ENCODE results near the gene TMEM38B. TPM values are rescaled to one million over a fixed set of nuclear protein-coding genes. Genes with fewer than 3 reads are reported as not detected.

TMEM38B gene
- polyA plus RNA-seq, 1 donor from 2014 or later = 30.9 TPM

DNA sequence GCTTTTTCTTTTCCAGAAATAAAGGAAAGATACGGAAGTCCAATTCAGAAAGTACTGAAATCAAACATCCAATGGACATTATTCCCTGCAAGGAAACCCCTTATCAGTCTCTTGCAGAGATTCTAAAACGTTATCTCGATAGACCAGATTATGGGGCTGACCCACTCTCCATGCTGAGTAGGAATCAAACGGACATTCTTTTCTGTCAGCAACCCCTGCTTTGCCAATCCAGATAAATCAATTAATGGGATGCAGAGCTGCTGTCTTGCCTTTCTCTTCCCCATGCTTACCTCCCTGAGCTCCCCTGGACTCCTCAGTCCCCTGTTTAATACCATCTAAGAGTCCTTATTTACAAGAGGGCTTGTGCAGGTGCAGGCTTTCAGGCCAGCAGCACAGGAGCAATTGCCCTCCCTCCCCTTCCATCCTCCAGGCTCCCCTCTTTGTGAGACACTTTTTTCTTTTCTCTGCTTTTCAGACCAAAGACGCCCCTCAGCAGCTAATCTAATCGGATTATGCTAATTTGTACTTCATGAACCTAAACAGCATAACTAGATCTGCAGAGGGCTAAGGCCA is 17.9 kb upstream of the TMEM38B start:
- H3K79me2 ChIP-seq (replicated peaks; ENCODE audit: insufficient read depth, low read length) = no peaks in the 10 kb centered on the region
- H3K4me2 ChIP-seq (ENCODE audit: low read length) = no peak overlapping the region
- H3K4me3 ChIP-seq (ENCODE audit: low read length) = no peak overlapping the region
- H4K20me1 ChIP-seq (ENCODE audit: insufficient read depth) = no peaks in the 10 kb centered on the region
- H3K9me3 ChIP-seq (ENCODE audit: low read length) = no peaks in the 10 kb centered on the region
- H3F3A ChIP-seq (ENCODE audit: insufficient read depth, low read length, poor library complexity, severe bottlenecking) = no peaks in the 10 kb centered on the region
- TF ChIP-seq MXI1 (conservative IDR thresholded peaks at IDR 0.05; ENCODE audit: poor library complexity, severe bottlenecking) (no peak), EP300 (conservative IDR thresholded peaks at IDR 0.05; ENCODE audit: poor library complexity, severe bottlenecking) (no peak), EZH2 (IDR thresholded peaks at IDR 0.05; ENCODE audit: borderline replicate concordance, insufficient read depth, low read length, poor library complexity, severe bottlenecking) (no peak), POLR2AphosphoS5 (IDR thresholded peaks at IDR 0.05) (no peak), TAF1 (IDR thresholded peaks at IDR 0.05; ENCODE audit: low read depth) (no peak)
- TF ChIP-seq, protein P1, sequence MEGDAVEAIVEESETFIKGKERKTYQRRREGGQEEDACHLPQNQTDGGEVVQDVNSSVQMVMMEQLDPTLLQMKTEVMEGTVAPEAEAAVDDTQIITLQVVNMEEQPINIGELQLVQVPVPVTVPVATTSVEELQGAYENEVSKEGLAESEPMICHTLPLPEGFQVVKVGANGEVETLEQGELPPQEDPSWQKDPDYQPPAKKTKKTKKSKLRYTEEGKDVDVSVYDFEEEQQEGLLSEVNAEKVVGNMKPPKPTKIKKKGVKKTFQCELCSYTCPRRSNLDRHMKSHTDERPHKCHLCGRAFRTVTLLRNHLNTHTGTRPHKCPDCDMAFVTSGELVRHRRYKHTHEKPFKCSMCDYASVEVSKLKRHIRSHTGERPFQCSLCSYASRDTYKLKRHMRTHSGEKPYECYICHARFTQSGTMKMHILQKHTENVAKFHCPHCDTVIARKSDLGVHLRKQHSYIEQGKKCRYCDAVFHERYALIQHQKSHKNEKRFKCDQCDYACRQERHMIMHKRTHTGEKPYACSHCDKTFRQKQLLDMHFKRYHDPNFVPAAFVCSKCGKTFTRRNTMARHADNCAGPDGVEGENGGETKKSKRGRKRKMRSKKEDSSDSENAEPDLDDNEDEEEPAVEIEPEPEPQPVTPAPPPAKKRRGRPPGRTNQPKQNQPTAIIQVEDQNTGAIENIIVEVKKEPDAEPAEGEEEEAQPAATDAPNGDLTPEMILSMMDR (IDR thresholded peaks at IDR 0.05; ENCODE audit: poor library complexity, severe bottlenecking) = no peak
- peaks cover 72% of the 10 kb centered on the region for H3K27me3 ChIP-seq (ENCODE audit: insufficient read depth, low read depth, low read length)
- no peak overlapping the region for H2AFZ ChIP-seq (ENCODE audit: low read depth, low read length)
- no peaks in the 10 kb centered on the region for H3K36me3 ChIP-seq (ENCODE audit: insufficient read depth, low read length)
- no peaks in the 10 kb centered on the region for H3K9me2 ChIP-seq (ENCODE audit: insufficient read depth, low read length)
- no peak overlapping the region for H3K9ac ChIP-seq (ENCODE audit: low read length)
- H3K27ac ChIP-seq (ENCODE audit: low read length) = no peak overlapping the region

DNA sequence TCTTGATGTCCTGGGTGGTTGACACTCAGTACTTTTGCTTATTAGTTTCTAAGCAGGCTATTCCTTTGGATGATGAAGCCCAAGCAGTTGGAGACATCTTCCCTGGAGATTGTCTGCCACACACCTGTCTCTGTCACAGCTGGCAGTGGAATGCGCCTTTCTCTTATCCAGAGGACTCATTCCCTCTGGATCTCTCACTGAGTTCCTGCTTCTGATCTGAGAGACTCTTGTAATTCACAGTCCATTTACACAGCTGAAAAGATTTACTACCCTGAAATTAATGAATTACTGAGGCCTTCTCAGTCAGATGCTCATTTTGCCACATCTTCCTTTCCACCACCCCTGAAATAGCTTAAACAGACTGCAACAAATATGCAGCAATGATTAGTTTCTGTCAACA is 16.2 kb upstream of the TMEM38B start:
- Histone ChIP-seq H3K27ac (ENCODE audit: low read length) (no peak overlapping the region), H3K9me3 (ENCODE audit: low read length) (no peaks in the 10 kb centered on the region), H3K4me2 (ENCODE audit: low read length) (no peak overlapping the region), H3K9ac (ENCODE audit: low read length) (no peak overlapping the region), H3K27me3 (ENCODE audit: insufficient read depth, low read depth, low read length) (peaks cover 59% of the 10 kb centered on the region), H4K20me1 (ENCODE audit: insufficient read depth) (no peaks in the 10 kb centered on the region), H3K4me3 (ENCODE audit: low read length) (no peak overlapping the region), H3K9me2 (ENCODE audit: insufficient read depth, low read length) (no peaks in the 10 kb centered on the region), H3K36me3 (ENCODE audit: insufficient read depth, low read length) (no peaks in the 10 kb centered on the region), H3K79me2 (replicated peaks; ENCODE audit: insufficient read depth, low read length) (no peaks in the 10 kb centered on the region), H2AFZ (ENCODE audit: low read depth, low read length) (no peak overlapping the region), H3F3A (ENCODE audit: insufficient read depth, low read length, poor library complexity, severe bottlenecking) (no peaks in the 10 kb centered on the region)
- TF ChIP-seq EP300 (conservative IDR thresholded peaks at IDR 0.05; ENCODE audit: poor library complexity, severe bottlenecking) = no peak
- TF ChIP-seq POLR2AphosphoS5 (IDR thresholded peaks at IDR 0.05) = no peak
- no peak for TF ChIP-seq TAF1 (IDR thresholded peaks at IDR 0.05; ENCODE audit: low read depth)
- no peak for TF ChIP-seq RAD21 (conservative IDR thresholded peaks at IDR 0.05)
- TF ChIP-seq, protein P2, sequence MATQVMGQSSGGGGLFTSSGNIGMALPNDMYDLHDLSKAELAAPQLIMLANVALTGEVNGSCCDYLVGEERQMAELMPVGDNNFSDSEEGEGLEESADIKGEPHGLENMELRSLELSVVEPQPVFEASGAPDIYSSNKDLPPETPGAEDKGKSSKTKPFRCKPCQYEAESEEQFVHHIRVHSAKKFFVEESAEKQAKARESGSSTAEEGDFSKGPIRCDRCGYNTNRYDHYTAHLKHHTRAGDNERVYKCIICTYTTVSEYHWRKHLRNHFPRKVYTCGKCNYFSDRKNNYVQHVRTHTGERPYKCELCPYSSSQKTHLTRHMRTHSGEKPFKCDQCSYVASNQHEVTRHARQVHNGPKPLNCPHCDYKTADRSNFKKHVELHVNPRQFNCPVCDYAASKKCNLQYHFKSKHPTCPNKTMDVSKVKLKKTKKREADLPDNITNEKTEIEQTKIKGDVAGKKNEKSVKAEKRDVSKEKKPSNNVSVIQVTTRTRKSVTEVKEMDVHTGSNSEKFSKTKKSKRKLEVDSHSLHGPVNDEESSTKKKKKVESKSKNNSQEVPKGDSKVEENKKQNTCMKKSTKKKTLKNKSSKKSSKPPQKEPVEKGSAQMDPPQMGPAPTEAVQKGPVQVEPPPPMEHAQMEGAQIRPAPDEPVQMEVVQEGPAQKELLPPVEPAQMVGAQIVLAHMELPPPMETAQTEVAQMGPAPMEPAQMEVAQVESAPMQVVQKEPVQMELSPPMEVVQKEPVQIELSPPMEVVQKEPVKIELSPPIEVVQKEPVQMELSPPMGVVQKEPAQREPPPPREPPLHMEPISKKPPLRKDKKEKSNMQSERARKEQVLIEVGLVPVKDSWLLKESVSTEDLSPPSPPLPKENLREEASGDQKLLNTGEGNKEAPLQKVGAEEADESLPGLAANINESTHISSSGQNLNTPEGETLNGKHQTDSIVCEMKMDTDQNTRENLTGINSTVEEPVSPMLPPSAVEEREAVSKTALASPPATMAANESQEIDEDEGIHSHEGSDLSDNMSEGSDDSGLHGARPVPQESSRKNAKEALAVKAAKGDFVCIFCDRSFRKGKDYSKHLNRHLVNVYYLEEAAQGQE (IDR thresholded peaks at IDR 0.05; ENCODE audit: borderline replicate concordance) = no peak
- TF ChIP-seq EZH2 (IDR thresholded peaks at IDR 0.05; ENCODE audit: borderline replicate concordance, insufficient read depth, low read length, poor library complexity, severe bottlenecking) = no peak
- TF ChIP-seq, protein P1 (IDR thresholded peaks at IDR 0.05; ENCODE audit: poor library complexity, severe bottlenecking) = no peak
- TF ChIP-seq MXI1 (conservative IDR thresholded peaks at IDR 0.05; ENCODE audit: poor library complexity, severe bottlenecking) = no peak
- no peak for TF ChIP-seq SMC3 (conservative IDR thresholded peaks at IDR 0.05; ENCODE audit: poor library complexity)

Data from neural cell (in vitro differentiated cells).